GM18909 (cell line): ENCODE measurements around the gene CLASP1.

Experiments
- ATAC-seq: cut with Tn5 transposase; IDR thresholded peaks from one replicate; pipeline ENCODE4 v1.9.1; 2021; ENCODE audit warnings: mild to moderate bottlenecking; ENCODE audit not compliant: unreplicated experiment, poor library complexity

CLASP1 gene

DNA sequence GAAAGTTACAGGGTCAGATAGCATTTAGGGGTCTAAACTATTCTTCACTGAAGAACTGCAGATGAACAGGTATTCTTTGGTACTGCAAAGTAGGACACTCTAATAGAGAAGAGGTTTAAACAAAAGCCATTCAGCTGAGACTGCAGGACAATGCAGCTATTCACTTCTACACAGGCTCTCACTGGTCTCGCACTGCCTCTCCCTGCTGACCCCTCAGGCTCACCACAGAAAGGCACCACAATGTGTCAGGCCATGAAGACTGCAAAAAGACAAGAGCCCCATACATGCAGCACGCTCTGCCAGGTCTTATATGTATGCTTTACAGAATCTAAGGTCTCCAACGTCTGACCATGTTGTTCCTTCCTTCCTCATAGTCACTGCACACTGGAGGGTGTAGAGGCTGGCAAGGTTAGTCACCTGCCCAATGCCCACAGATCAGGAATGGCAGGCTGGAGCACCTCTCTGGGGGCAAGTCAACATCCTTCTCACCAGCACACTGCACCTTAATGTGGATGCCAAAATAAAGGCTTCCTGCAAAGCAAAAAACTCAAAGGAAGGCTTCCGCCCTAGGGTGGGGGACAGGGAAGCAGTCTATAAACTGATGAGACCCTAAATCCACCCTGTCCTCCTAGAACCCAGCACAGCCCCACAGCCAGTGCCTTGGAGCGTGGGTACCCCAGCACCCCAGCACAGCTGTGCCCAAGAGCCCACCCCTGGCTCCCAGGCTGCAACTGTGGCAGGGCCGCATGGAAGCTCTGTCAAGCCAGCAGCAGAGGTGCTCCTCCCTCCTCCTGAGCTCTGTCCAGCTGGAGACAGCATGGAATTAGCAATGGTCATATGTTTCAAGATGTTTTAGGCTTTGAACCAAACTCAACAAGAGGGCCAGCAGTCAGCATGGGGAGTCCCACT, 129.3 kb downstream of the CLASP1 start:
- no peak for ATAC-seq

DNA sequence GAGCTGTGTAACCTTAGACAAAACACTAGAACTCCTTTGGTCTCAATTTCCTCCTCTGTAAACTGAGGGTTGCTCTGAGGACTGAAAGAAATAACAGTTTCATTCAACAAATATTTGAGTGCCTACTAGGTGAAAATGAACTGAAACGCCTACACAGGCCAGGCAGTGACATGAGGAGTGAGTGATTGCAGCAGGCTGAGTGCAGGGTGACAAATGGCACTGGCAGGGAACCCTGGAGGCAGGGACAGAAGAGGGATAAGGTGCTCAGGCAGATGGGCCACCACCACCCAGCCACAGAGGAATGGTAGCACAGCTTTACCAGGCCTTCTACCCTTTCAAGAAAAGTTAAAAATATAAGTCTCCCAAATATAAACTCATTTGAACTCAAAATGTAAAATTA, 130.1 kb downstream of the CLASP1 start:
- no peak for ATAC-seq

DNA sequence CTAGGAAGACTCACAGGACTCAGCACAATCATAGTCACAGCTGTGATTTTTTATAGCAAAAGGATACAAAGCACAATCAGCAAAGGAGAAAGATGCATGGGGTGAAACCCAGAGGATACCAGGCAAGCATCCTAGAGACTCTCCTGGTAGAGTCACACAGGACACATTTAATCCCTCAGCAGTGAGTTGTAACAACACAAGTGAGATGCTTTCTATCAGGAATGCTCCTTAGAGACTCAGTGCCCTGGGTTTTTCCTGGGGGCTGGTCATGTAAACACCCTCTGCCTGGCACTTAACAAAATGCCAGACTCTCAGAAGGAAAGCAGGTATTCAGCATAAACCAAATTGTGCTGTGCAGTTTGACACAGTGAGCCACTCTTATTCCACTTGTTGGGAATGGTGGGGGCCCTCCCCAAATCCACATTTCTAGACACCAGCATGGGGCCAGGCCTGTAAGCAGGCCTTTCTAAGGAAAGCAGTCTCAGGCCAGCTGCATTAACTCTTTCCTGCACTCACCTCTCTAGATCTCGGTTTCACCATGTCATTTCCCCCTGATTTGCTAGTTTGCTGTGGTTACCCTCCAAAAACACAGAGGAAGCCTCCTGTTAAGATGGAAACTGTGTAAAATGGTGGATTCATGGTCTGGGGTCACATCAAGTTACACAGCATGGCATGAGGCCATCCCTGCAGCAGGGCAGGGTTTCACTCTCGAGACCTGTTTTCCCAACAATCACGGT, 135.5 kb downstream of the CLASP1 start:
- no peak for ATAC-seq

DNA sequence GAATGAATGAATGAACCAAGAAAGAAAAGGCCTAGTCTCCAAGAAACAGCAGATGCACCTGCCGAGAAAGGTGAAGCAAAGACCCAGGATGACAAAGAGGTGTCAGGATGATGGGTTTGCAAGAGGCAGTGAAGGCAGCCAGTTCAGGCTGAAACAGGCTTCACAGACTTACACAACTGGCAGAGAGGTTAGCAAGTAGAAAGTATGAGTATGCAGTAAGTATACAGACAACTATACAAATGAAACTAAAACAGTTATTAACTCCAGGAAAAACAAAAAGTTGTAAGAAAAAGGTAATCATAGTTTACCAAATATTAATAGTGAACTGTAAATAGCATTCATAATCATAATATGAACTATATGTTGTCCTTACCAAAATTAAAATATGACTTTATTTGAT, 138.4 kb downstream of the CLASP1 start:
- ATAC-seq, result no peak

DNA sequence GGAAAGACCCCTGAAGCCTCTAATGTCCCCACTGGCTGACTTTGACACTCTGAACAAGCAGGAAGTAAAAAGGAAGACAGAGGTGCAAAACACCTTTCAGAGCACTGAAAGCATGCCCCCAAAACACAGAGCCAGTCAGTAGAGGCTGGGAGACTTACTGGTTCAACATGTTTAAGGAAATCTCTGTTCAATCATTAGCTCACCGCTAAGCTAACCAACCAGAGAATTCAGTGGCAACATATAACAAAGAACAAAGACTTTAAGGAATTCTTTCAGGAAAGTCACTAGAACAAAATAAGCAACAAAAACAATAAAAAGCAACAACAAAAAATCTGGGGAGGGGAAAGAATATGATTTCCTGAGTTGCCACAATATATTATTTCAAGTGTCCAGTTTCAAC, 142.6 kb downstream of the CLASP1 start:
- ATAC-seq, result no peak

DNA sequence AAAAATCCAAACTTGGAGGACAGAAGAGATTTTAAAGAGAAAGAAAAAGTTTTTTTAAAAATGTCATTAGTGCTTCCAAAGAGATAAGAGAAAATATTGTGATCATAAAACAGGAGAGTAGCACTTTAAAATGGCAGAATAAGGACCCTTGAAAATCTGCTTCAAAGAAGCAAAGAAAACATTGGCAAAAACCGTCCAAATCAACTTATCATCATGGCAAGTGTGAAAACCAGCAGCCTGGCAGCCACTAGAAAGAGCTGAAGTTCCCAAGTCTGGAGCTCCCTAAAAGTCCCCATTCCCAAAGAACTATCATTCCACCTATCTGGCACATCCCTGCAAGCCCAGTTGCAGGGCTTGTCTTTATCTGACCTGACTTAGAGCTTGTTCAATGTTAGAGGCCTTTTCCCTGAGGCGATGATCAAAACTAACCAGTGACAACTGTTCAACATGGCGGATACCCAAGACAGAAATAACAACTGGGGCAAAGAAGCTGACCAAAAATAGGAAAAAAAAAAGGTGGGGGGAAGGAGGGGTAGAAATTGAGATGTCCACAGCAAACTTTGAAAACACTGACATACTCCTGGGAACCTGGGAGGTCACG, 143.2 kb downstream of the CLASP1 start:
- no peak for ATAC-seq

DNA sequence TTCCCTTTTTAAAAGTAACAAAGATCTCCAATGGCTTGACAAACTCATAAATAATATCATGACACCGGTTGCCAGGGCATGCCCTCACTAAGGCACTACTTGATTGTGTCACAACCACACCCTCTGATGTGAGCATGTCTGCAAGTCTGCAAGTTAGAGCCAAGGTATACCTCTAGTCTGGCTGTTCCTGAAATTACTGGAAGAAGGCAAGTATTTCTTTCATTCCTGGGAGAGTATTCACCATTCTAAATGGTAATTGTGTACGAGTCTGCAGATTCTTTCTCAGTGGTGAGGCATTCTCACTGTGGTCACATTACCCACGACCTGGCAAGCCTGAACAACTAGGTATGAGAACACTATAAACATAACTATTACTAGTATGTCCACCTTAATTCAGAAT, 144.3 kb downstream of the CLASP1 start:
- no peak for ATAC-seq

DNA sequence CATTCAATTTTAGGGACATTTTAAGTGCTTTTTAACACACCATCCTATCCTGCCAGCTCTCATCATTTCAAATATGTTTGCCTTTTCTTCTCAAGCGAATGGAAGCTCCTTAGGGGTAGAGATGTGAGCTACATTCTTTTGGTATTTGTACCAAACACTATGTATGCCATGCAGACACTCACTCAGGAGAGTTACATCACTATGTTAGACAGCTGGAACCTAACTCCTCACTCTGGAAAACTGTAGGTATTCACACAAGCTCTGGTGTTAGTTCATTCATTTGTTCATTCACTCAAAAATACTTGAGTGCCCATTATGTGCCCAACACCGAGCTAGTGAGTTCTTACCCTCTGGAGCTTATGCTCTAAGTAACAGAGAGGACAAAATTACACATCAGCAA, 144.9 kb downstream of the CLASP1 start:
- ATAC-seq, result no peak

DNA sequence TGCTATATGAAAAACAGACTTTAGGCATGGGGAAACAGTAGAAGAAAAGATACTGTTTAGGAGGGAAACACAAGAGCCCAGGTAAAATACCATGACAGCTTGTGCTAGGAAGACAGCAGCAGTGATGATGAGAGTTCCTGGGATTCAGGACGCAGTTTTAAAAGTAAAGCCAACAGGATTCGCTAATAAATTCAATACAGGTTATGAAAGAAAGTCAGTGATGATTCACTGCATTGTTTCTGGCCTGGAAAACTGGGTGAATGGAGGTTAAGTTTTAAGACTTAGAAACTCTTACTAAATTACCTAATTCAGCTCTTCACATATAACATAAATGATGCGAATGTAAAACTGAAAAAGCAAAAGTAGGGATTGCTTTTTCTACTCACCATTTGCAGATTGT, 146.5 kb downstream of the CLASP1 start:
- ATAC-seq, result no peak

DNA sequence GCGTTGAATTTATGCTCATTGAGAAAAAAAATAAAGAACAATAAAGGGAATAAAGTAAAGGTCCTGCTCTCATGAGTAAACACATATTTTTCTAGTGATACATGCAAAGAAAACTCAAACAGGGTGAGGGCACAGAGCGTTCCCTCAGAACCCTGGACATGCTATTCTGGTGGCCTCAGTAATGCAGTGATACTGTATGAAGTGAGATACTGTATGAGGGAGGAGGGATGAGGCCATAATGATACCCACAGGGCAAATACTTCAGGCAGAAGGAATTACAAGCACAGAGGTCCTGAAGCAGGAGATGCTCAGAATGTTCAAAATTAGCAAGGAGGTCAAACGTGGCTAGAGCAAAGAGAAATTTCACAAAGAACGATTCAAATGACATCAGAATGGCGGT, 147.0 kb downstream of the CLASP1 start:
- no peak for ATAC-seq

DNA sequence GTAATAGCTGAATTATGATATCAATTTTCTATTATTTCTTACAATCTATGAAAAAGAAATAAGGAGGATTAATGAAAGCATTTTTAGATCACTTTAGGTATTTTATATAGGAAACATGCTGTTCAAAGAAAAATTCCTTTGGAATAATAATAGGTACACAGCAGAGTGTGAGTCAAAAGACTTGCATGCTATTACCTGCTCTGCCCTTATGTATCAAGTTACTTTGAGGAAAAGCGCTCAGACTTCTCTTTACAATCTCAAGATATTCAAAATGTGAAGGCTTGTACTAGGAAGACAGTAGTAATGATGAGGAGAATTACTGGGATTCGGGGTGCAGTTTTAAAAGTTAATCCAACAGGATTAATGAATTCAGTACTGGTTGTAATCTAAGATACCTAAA, 147.7 kb downstream of the CLASP1 start:
- ATAC-seq, result no peak

DNA sequence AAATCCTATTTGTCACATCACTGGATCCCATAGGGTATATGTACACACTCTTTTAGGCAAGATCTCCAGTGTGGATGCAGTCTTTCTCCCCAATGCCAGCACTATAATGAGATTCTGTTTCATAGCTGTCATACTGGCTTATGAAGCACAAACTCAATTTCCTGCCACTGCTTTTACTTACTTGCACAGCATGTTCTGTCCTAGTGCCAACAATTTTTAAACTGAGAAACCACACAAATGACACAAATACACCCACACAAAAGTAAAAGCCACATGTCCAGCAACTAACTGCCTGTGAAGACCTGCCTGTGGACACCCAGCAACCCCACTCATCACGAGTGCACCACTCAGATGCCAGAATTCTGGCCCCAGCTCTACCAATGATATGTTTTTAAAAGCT, 148.2 kb downstream of the CLASP1 start:
- ATAC-seq, result no peak

DNA sequence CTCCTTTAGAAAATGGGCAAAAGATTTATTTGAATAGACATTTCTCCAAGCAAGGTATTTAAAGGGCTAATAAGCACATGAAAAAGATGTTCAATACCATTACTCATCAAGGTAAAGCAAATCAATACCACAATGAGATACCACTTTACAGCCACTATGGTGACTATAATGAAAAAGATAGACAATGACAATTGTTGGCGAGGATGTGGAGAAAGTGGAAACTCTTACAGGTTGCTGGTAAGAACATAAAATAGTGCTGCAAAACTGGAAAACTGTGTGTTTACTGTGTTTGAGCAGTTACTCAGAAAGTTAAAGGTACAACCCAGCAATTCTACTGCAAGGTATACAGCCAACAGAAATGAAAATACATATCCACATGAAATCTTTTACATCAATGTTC, 150.5 kb downstream of the CLASP1 start:
- no peak for ATAC-seq

DNA sequence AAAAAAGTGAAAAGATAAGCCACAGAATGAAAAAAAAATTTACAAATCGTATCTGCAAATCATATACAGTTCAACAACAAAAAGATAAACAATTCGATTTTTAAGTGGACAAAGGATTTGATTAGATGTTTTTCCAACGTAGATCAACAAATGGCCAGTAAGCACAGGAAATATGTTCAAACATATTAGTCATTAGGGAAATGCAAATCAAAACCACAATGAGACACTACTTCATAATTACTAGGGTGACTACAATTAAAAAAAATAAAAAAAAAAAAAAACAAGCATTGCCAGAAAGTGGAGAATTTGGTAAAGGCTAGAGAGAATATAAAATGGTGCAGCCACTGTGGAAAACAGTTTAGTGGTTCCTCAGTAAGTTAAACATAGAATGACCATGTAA, 156.9 kb downstream of the CLASP1 start:
- ATAC-seq, result no peak

DNA sequence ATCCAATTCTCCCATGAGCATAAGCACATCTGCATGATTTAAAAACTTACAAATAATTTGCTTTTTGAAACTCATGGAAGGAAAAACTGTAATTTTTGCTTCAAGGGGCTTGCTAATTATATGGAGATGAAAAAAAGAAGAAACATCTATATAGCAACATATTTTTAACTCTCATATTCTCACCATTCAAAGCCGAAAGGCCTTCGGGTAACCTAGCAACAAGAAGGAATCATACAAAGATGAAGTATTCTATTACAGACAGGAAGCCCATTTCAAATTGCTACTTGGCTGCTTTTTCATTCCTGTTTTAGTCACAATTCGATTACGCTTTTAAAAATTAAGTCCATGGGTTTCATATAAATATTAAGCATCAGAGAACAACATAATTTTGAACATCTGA, 157.7 kb downstream of the CLASP1 start:
- ATAC-seq, result no peak

DNA sequence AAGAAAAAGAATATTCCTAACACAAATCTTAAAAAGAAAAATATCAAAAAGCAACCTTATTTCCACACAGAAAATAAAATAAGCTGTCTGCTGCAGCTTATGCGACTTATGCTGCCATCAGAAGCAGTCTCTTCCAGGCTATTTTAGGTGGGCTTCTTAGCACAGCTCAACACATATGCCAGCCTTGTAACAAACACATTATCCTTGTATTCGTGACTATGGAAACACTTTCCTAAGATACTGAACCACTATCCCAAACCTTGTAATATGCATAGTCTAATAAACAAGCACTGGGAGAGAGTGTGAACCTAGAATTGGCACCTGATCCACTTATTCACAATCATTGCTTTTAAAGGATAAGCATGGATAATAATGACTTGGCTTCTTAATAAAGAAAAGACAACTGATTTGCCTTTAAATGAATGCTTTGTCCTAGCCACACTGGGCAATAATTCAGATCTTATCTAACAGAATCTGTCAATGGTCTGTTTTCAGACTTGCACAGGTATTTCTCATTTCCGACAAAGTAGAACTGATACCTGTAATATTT, 158.6 kb downstream of the CLASP1 start:
- no peak for ATAC-seq

DNA sequence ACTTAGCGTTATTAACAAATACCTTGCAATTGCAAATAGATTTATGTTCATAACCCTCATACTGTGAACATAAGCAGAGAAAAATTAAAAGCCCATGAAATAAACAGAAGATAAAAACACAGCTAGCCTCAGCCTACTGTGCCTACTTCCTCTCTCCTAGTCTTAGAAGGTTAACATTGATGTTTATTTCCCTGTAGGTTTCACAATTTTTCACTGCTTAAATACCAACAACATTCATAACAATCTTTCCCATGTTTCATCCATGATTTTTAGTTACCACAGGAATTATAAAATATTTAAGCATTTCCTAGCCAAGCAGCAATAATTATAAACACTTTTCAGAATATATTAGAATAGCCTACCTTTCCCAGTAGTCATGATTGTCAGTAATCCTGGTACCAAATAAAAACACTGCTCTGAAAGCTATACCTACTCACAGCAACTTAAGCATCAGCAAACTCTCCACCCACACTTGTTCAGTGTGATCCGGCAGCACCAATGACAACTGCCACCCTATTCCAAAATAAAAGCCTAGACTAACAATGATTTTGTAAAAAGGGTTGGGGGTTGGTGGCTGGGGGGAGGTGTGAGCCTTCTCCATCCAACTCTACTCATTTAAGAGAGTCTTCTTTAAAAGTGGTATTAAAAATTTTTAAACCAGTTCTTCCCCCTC, 159.2 kb downstream of the CLASP1 start:
- ATAC-seq, result no peak

DNA sequence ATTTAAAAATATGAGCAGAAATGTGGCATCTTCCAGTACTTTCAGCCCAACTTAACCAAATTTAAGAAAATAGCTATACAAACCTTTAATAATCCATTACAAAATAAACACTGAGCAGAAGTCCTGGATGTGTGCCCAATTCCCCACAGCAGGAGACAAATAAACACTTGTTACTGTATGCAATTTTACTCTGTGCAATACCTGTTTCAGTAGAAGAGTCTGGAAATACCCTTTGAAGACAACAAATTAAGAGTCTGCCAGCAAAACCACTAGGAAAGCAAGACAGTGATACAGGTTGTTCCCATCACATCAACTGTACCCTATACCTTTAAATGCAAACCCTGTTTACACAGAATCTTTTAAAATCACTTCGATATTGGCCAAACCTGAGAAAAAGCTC, 160.0 kb downstream of the CLASP1 start:
- ATAC-seq, result peak; percentile 51

DNA sequence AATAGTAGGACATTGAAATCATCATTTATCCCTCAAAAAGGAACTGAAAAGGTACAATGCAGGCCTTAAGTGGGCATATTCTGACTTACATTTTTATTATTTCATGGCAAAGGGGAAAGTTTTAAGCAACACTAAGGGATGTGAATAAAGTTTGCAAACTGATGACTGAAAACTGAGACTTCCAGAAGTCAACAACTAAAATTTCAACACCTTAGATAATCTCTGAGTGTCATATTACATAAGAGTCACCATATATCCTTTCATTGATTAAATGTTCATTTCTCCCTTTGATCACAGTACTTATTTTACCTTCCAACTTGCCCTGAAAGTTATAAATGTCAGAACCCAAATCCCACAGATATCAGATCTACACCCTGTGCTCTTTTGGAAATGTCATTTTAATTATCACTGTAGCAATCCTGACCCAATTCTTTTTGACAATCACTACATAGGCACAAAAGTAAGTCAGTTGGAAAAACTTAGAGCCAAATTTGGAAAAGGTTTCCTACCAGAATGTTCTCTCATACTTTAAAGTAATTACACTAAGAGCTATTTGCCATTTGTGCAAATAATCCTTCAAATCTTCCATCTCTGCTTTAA, 163.0 kb downstream of the CLASP1 start:
- no peak for ATAC-seq

DNA sequence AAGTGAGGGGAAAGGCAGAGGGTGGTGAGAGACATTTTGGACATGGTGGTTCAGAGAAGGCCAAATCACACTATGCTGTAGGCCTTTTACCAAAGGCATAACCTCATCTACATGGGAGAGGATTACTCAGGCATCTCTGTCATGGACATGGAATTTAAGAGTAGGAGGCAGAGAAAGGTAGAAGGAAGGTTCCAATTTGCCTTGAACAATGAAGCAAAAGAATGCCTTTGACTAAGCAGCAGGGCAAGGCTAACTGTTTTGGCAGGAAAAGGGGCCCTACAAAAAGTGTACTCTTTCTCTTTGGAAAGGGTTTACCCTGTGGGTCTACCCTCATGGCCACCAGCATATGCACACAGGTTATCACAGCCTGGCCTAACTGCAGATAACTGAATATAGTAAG, 164.2 kb downstream of the CLASP1 start:
- ATAC-seq, result no peak
